GM12891 (cell line): ENCODE results near the gene ZNF236.

Experiments
- POLR2A ChIP-seq: IDR thresholded peaks from 2 replicates; pipeline ENCODE4 v1.6.1; 2011; ENCODE audit warnings: low read depth, low read length, control low read depth
- POLR2AphosphoS5 ChIP-seq: IDR thresholded peaks from 2 replicates; pipeline ENCODE4 v1.6.1; 2011; ENCODE audit warnings: low read depth, low read length, control low read depth
- SPI1 ChIP-seq: IDR thresholded peaks from 2 replicates; pipeline ENCODE4 v1.6.1; 2011; ENCODE audit warnings: low read depth, low read length, control low read depth
- TAF1 ChIP-seq: IDR thresholded peaks from 2 replicates; pipeline ENCODE4 v1.6.1; 2011; ENCODE audit warnings: low read depth, low read length, control low read depth

DNA sequence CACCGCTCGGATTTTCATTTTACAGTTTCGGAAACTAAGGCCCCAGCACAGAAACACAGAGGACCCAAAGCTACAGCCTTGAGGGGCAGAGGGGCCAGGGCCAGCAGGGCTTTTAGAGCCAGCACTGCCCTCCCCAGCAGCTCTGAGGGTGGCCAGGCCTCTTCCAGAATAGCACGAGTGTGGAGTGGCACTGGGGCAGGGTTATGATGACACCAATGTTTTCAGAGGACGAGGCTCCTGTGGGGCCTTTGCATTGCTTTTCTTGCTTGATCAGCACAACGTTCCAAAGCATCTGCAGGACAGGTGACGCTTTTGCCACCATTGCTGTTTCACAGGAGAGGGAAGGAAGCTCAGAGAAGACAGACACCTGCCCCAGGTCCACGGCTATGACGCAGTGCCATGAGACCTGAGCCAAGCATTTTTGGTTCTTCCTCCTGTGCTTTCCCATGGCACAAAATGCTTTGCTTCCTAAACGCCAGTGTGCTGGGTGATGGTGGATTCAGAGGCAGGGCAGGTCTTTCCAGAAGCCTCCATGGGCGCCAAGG lies 183.4 kb downstream of the ZNF236 start:
- no peak for TF ChIP-seq POLR2A
- no peak for TF ChIP-seq POLR2AphosphoS5
- TF ChIP-seq SPI1, result no peak
- TF ChIP-seq TAF1, result no peak
